Astrocyte of the spinal cord (primary cell): ENCODE measurements around the gene S100A14.

Experiments
- DNase-seq: peaks from one replicate; pipeline ENCODE4 v3.0.0; 2011; ENCODE audit warnings: low read depth, low spot score
- H3K4me3 ChIP-seq: 2 replicates; pipeline ENCODE4 v1.5.1; 2011; ENCODE audit warnings: low read depth, mild to moderate bottlenecking, low read length, moderate library complexity
- in situ Hi-C: cut with HindIII; loops from 2 replicates; pipeline ENCODE4 v1.10.0; 2017; ENCODE audit warnings: low sequenced_read_pairs
- TF ChIP-seq, protein P1 (sequence below): IDR thresholded peaks from 2 replicates; pipeline ENCODE4 v1.5.1; 2012; ENCODE audit warnings: low read depth, mild to moderate bottlenecking, low read length, inconsistent platforms

S100A14 gene

DNA sequence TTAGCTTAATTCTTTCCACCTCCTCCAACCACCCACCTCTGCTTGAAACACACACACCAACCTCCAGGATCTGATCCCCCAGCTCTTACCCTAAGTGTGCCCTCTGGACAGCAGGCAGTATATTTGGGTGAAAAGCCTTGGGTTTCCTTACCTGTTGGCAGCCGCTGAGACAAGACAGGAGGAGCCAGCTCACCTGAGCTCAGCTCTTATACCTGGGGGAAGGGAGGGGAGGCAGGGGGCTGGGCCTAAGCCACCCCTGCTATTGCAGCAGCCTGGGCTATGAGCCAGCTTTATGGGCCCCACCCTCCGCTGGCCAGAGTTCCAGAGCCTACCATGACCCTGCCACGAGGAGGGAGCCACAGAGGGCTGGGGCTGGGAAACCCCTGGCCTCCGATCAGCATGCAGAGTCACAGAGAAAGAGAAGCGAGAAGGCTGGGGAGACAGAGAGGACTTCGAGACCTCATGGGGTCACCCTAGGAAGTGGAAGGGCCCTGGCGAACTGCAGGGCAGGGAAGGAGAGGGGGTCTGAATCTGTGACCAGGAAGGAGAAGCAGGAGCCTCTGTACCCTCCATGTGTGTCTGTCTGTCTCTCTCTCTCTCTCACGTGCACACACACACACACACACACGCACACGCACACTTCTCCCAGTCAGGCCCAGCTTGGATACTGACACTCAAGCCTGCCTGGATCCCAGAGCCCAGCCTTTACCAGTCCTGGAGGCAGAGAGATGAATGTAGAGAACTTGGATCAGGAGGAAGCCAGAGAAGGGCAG lies at the start of gene S100A14:
Gene S100A14, minus strand, starts transcription at position 182 of the 773 bp plus-strand sequence. CDS start 467 bp downstream, outside the sequence.
- TF ChIP-seq, protein P1, sequence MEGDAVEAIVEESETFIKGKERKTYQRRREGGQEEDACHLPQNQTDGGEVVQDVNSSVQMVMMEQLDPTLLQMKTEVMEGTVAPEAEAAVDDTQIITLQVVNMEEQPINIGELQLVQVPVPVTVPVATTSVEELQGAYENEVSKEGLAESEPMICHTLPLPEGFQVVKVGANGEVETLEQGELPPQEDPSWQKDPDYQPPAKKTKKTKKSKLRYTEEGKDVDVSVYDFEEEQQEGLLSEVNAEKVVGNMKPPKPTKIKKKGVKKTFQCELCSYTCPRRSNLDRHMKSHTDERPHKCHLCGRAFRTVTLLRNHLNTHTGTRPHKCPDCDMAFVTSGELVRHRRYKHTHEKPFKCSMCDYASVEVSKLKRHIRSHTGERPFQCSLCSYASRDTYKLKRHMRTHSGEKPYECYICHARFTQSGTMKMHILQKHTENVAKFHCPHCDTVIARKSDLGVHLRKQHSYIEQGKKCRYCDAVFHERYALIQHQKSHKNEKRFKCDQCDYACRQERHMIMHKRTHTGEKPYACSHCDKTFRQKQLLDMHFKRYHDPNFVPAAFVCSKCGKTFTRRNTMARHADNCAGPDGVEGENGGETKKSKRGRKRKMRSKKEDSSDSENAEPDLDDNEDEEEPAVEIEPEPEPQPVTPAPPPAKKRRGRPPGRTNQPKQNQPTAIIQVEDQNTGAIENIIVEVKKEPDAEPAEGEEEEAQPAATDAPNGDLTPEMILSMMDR, result no peak
- no peak within 1 kb of the TSS for H3K4me3 ChIP-seq
- in situ Hi-C loops, result no loop called here
- no peak for DNase-seq

DNA sequence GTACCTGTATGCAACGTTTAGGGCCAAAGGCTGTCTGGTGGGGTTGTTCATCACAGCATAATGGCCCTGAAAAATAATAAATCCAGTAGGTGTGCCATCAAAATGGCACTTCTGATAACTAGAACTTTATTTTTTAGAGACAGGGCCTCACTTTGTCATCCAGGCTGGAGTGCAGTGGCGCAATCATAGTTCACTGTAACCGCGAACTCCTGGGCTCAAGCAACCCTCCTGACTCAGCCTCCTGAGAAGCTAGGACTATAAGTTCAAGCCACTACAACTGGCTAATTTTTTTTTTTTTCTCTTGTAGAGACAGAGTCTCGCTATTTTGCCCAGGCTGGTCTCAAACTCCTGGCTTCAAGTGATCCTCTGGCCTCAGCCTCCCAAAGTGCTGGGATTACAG lies 47.1 kb upstream of the S100A14 start:
- TF ChIP-seq, protein P1, result no peak
- in situ Hi-C loops, result no loop called here
- no peak for DNase-seq
- H3K4me3 ChIP-seq, result no peak overlapping the region

DNA sequence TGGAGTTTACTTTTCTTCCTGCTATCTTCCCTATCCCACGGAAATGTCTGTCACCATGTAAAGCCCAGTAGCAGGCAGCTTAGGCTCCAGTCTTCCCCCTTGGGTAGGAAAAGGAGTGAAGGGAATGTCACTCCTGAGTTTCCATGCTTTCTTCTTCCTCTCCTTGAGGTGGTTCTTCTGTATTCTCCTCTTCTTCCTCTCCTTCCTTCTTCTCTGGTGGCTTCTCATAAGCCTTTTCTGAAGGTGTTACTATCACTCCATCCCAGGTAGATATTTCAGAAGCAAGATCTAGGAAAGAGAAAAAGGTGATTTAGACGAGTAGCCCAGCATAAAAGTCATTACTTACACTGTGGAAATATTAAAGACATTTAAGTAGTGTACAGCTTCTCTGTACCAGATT lies 46.1 kb upstream of the S100A14 start:
- in situ Hi-C loops, result no loop called here
- DNase-seq, result no peak
- TF ChIP-seq, protein P1, result no peak

DNA sequence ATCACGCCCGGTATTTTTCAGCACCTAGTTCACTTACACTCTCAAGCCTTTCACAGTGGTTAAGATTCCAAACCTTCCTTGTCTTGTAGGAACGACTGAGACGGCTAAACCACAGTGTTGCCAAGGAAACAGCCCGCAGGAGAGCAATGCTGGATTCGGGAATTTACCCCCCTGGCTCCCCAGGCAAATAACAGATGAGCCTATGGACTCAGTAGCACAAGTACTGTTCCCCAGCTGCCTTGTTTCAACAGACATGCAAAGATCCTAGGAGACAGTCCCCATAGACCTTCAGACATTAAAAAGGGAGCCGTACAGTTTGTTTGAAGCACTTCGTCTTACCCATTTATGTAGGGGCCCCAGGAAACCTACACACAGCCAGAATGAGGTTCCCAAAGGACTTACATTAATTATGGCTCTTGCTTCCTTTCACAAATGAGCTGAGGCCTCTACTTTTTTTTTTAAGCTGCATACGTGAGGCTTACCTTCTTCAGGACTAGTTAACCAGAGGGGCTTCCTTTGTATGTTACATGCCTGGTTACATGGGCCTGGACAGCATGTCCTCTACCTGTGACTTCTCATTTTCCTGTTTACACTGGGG lies 45.1 kb upstream of the S100A14 start:
- H3K4me3 ChIP-seq, result no peak overlapping the region
- in situ Hi-C loops, result no loop called here
- TF ChIP-seq, protein P1, result no peak
- DNase-seq, result peak; percentile 67

More for the DNA sequence above, 46.1 kb upstream of the S100A14 start:
- H3K4me3 ChIP-seq, result no peak overlapping the region

DNA sequence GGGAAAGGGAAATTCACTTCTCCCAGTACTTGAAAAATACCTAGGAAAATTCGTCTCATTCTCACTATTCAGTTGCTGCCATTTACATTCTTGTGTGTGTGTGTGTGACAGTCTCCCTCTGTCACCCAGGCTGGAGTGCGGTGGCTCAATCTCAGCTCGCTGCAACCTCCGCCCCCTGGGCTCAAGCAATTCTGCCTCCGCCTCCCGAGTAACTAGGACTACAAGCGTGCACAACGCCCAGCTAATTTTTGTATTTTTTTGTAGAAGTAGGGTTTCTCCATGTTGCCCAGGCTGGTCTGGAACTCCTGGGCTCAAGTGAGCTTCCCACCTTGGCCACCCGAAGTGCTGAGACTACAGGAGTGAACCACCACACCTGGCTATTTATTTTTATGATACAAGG lies 43.5 kb upstream of the S100A14 start:
- in situ Hi-C loops, result no loop called here
- no peak for DNase-seq
- peak overlapping the region; percentile 70 for H3K4me3 ChIP-seq
- TF ChIP-seq, protein P1, result no peak

DNA sequence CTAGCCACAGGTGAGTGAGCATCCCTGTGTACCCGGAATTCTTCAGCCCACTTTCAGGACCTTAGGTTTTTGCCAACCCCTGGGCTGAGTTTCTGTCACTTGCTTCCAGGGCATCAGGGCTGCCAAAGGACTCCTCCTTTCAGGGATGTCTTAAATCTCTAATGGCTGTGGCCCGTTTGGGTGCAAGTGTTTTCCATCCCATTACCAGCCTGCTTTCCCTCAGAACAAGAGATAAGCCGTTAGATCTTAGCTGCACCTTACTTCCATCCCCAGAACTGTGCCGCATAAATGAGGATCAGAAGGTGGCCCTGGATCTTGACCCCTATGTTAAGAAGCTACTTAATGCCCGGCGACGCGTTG lies 43.0 kb upstream of the S100A14 start:
- in situ Hi-C loops, result no loop called here
- no peak for DNase-seq
- TF ChIP-seq, protein P1, result no peak
- H3K4me3 ChIP-seq, result peak overlapping the region; percentile 70
